ENCODE measurements around the gene DDI2.

Gene DDI2

GRCh38 chr1:15676688-15677661, 59.7 kb downstream of the DDI2 start:
- no peaks in the 10 kb centered on the region for H3K36me3 ChIP-seq (ENCODE audit: insufficient read depth, low read length)
- no peak overlapping the region for H3K4me2 ChIP-seq (ENCODE audit: insufficient read depth, low read length)
- no peaks in the 10 kb centered on the region for H3K9me3 ChIP-seq (ENCODE audit: insufficient read depth, low read length, severe bottlenecking)
- no peak overlapping the region for H3K9ac ChIP-seq (ENCODE audit: low read depth, low read length)
- no peaks in the 10 kb centered on the region for H3K79me2 ChIP-seq (ENCODE audit: insufficient read depth, low read length)
- DNase-seq = no peak
- H3K27ac ChIP-seq (ENCODE audit: low read length) = no peak overlapping the region
- H3K27me3 ChIP-seq (ENCODE audit: insufficient read depth, low read length, poor library complexity) = no peaks in the 10 kb centered on the region
- no peaks in the 10 kb centered on the region for H3K4me1 ChIP-seq (ENCODE audit: insufficient read depth, low read length)
- TF ChIP-seq, protein P1, sequence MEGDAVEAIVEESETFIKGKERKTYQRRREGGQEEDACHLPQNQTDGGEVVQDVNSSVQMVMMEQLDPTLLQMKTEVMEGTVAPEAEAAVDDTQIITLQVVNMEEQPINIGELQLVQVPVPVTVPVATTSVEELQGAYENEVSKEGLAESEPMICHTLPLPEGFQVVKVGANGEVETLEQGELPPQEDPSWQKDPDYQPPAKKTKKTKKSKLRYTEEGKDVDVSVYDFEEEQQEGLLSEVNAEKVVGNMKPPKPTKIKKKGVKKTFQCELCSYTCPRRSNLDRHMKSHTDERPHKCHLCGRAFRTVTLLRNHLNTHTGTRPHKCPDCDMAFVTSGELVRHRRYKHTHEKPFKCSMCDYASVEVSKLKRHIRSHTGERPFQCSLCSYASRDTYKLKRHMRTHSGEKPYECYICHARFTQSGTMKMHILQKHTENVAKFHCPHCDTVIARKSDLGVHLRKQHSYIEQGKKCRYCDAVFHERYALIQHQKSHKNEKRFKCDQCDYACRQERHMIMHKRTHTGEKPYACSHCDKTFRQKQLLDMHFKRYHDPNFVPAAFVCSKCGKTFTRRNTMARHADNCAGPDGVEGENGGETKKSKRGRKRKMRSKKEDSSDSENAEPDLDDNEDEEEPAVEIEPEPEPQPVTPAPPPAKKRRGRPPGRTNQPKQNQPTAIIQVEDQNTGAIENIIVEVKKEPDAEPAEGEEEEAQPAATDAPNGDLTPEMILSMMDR (IDR thresholded peaks at IDR 0.05; ENCODE audit: borderline replicate concordance, extremely low read depth, low read length, poor library complexity, severe bottlenecking) = no peak
- no peak for TF ChIP-seq EZH2 (IDR thresholded peaks at IDR 0.05; ENCODE audit: borderline replicate concordance, low read depth, low read length, severe bottlenecking)
- H2AFZ ChIP-seq (ENCODE audit: low read depth, low read length) = no peak overlapping the region
- H4K20me1 ChIP-seq (ENCODE audit: insufficient read depth, low read length) = no peaks in the 10 kb centered on the region
- no peak for ATAC-seq (ENCODE audit: insufficient read depth, low read depth)
- H3K4me3 ChIP-seq (ENCODE audit: low read depth in 1 of 2, low read length in 2 of 2) = no peak overlapping the region

DNA sequence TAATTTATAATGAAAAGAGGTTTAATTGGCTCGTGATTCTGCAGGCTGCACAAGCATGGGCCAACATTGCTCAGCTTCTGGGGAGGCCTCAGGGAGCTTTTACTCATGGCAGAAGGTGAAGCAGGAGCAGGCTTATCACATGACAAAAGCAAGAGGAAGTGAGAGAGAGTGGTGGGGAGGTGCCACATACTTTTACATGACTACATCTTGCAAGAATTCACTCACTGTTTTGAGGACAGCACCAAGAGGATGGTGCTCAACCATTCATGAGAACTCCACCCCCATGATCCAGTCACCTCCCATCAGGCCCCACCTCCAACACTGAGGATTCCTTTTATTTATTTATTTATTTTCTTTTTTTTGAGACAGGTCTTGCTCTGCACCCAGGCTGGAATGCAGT, 61.3 kb downstream of the DDI2 start:
- Histone ChIP-seq H2AFZ (ENCODE audit: low read depth, low read length) (no peak overlapping the region), H3K27ac (ENCODE audit: low read length) (no peak overlapping the region), H3K27me3 (ENCODE audit: insufficient read depth, low read length, poor library complexity) (no peaks in the 10 kb centered on the region), H3K36me3 (ENCODE audit: insufficient read depth, low read length) (no peaks in the 10 kb centered on the region), H3K9me3 (ENCODE audit: insufficient read depth, low read length, severe bottlenecking) (no peaks in the 10 kb centered on the region), H3K79me2 (ENCODE audit: insufficient read depth, low read length) (peaks cover under 1% of the 10 kb centered on the region), H3K9ac (ENCODE audit: low read depth, low read length) (no peak overlapping the region), H3K4me1 (ENCODE audit: insufficient read depth, low read length) (peaks cover 3% of the 10 kb centered on the region), H4K20me1 (ENCODE audit: insufficient read depth, low read length) (no peaks in the 10 kb centered on the region), H3K4me3 (ENCODE audit: low read depth in 1 of 2, low read length in 2 of 2) (no peak overlapping the region), H3K4me2 (ENCODE audit: insufficient read depth, low read length) (no peak overlapping the region)
- no peak for TF ChIP-seq EZH2 (IDR thresholded peaks at IDR 0.05; ENCODE audit: borderline replicate concordance, low read depth, low read length, severe bottlenecking)
- TF ChIP-seq, protein P1 (IDR thresholded peaks at IDR 0.05; ENCODE audit: borderline replicate concordance, extremely low read depth, low read length, poor library complexity, severe bottlenecking) = no peak
- DNase-seq = no peak
- ATAC-seq (ENCODE audit: insufficient read depth, low read depth) = no peak

DNA sequence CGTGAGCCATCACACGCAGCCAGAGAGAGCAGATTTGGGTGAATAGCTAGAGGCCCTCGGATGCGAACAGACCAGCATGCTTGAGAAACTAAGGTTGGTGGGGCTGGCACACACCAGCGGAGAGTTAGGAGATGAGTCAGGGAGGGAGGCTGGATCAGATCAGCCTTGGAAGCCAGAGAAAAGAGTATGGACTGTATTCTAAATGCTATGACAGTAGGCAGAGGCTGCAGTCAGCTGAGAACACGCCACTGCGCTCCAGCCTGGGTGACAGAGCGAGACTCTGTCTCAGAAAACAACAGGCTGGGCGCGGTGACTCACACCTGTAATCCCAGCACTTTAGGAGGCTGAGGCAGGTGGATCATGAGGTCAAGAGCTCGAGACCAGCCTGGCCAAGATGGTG, 62.9 kb downstream of the DDI2 start:
- Histone ChIP-seq H3K27me3 (ENCODE audit: insufficient read depth, low read length, poor library complexity) (no peaks in the 10 kb centered on the region), H3K4me2 (ENCODE audit: insufficient read depth, low read length) (no peak overlapping the region), H3K9ac (ENCODE audit: low read depth, low read length) (no peak overlapping the region), H3K4me3 (ENCODE audit: low read depth in 1 of 2, low read length in 2 of 2) (no peak overlapping the region), H3K36me3 (ENCODE audit: insufficient read depth, low read length) (no peaks in the 10 kb centered on the region), H3K4me1 (ENCODE audit: insufficient read depth, low read length) (peaks cover 9% of the 10 kb centered on the region), H3K79me2 (ENCODE audit: insufficient read depth, low read length) (peaks cover 13% of the 10 kb centered on the region), H2AFZ (ENCODE audit: low read depth, low read length) (no peak overlapping the region), H4K20me1 (ENCODE audit: insufficient read depth, low read length) (no peaks in the 10 kb centered on the region), H3K27ac (ENCODE audit: low read length) (no peak overlapping the region), H3K9me3 (ENCODE audit: insufficient read depth, low read length, severe bottlenecking) (no peaks in the 10 kb centered on the region)
- DNase-seq (no peak), ATAC-seq (ENCODE audit: insufficient read depth, low read depth) (no peak)
- TF ChIP-seq, protein P1 (IDR thresholded peaks at IDR 0.05; ENCODE audit: borderline replicate concordance, extremely low read depth, low read length, poor library complexity, severe bottlenecking) = no peak
- no peak for TF ChIP-seq EZH2 (IDR thresholded peaks at IDR 0.05; ENCODE audit: borderline replicate concordance, low read depth, low read length, severe bottlenecking)
